Cardiac muscle cell (in vitro differentiated cells and primary cell): ENCODE results near the gene HECW1. TPM values are rescaled to one million over a fixed set of nuclear protein-coding genes. Genes with fewer than 3 reads are reported as not detected.

Experiments
- DNase-seq, 2 donors: peaks; one replicate each; pipeline versions ENCODE4 v3.0.0 to v3.0.0-alpha.2; 2010 to 2017; ENCODE audit warnings: low read depth in 1 of 2, low spot score in 1 of 2
- H3K27ac ChIP-seq: fragments of 200-600 bp; sonication (generic); 2 replicates; pipeline ENCODE4 v1.5.1; 2016
- H3K27me3 ChIP-seq: fragments of 200-600 bp; sonication (generic); 2 replicates; pipeline ENCODE4 v1.6.0; 2016; ENCODE audit warnings: control low read depth
- H3K36me3 ChIP-seq: fragments of 200-600 bp; sonication (generic); 2 replicates; pipeline ENCODE4 v1.5.1; 2016; ENCODE audit warnings: control low read depth
- H3K4me1 ChIP-seq: fragments of 200-600 bp; sonication (generic); 2 replicates; pipeline ENCODE4 v1.8.1; 2017; ENCODE audit warnings: low read depth, mild to moderate bottlenecking, mixed run types
- H3K4me3 ChIP-seq: fragments of 200-600 bp; sonication (generic); 2 replicates; pipeline ENCODE4 v1.5.1; 2016; ENCODE audit warnings: mild to moderate bottlenecking
- H3K9me3 ChIP-seq: fragments of 200-600 bp; sonication (generic); 2 replicates; pipeline ENCODE4 v1.5.1; 2017; ENCODE audit warnings: low read depth, mild to moderate bottlenecking, control low read depth
- polyA plus RNA-seq: library from polyadenylated mRNA; unstranded; fragments of >200 nt; fragmentation: Nextera tagmentation; extraction: Ambion mirVana; gene quantifications from 2 replicates; pipeline ENCODE4 v1.2.1, GENCODE V29; 2016
- total RNA-seq: library from RNA; depleted of rRNA; stranded (reverse); fragments of >200 nt; gene quantifications from 2 replicates; pipeline ENCODE4 v1.2.3, GENCODE V29; 2016
- TF ChIP-seq, protein P1 (sequence below): IDR thresholded peaks from 2 replicates; pipeline ENCODE4 v1.5.1; 2012; ENCODE audit warnings: low read depth, mild to moderate bottlenecking, low read length

HECW1 gene
- total and polyA plus RNA-seq, 2 experiments from 2014 or later, result 0.06 to 0.13 TPM

DNA sequence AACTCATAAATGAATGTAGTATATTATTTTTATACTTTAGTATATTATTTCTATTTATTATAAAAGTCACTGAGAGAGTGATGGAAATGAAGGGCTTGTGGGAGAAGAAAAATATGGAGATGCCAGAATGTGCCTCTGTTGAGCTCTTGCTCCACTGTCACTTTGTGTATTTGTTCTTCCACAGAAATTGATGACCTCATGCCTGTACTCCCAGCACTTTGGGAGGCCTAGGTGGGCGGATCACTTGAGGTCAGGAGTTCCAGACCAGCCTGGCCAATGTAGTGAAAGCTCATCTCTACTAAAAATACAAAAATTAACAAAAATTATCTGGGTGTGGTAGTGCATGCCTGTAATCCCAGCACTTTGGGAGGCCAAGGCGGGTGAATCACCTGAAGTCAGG lies 394.0 kb downstream of the HECW1 start:
- TF ChIP-seq, protein P1, sequence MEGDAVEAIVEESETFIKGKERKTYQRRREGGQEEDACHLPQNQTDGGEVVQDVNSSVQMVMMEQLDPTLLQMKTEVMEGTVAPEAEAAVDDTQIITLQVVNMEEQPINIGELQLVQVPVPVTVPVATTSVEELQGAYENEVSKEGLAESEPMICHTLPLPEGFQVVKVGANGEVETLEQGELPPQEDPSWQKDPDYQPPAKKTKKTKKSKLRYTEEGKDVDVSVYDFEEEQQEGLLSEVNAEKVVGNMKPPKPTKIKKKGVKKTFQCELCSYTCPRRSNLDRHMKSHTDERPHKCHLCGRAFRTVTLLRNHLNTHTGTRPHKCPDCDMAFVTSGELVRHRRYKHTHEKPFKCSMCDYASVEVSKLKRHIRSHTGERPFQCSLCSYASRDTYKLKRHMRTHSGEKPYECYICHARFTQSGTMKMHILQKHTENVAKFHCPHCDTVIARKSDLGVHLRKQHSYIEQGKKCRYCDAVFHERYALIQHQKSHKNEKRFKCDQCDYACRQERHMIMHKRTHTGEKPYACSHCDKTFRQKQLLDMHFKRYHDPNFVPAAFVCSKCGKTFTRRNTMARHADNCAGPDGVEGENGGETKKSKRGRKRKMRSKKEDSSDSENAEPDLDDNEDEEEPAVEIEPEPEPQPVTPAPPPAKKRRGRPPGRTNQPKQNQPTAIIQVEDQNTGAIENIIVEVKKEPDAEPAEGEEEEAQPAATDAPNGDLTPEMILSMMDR, result no peak
- no peak overlapping the region for H3K4me3 ChIP-seq
- H3K27me3 ChIP-seq, result no peaks in the 10 kb centered on the region
- H3K4me1 ChIP-seq, result no peaks in the 10 kb centered on the region
- no peaks in the 10 kb centered on the region for H3K36me3 ChIP-seq
- DNase-seq, result no peak
- no peaks in the 10 kb centered on the region for H3K9me3 ChIP-seq
- no peak overlapping the region for H3K27ac ChIP-seq

DNA sequence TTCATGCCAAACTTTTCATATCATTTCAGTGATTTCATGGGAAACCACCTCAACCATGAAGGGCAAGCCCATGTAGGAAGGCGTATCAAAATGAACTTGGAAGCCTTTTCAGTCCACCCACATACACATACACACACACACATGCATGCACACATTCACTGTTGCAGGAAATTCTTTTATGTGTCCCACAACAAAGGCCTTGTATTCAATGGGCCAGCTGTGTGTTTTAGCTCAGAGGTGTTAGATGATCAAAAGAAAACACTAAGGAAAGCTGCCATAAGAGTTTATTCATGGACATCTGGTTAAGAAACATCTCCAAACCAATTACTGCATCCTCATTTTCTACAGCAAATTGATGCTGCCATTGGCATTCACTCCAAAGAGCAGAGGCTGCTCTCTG lies 396.0 kb downstream of the HECW1 start:
- TF ChIP-seq, protein P1, result no peak
- DNase-seq, result no peak
- H3K27me3 ChIP-seq, result no peaks in the 10 kb centered on the region
- H3K36me3 ChIP-seq, result no peaks in the 10 kb centered on the region
- no peak overlapping the region for H3K27ac ChIP-seq
- no peak overlapping the region for H3K4me3 ChIP-seq
- peaks cover 13% of the 10 kb centered on the region for H3K4me1 ChIP-seq
- H3K9me3 ChIP-seq, result no peaks in the 10 kb centered on the region

DNA sequence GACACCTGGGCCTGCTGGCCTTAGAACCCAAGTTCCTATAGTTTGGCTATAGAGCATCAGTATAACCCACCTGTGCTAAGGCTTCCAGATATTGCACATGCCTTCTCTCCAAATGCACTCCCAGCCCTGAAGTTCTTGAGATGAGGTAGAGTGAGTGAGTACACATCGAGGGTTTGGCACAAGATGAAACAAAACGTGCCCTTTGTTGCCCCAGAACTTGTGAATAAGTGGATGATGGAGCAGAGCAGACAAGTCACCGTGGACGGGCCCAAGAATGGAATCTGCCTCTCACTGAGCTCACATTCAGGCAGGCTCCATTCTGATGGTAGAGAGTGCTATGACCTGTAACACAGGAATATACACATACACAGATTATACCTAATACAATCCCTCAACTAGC lies 397.5 kb downstream of the HECW1 start:
- Histone ChIP-seq H3K27me3 (no peaks in the 10 kb centered on the region), H3K4me3 (no peak overlapping the region), H3K9me3 (no peaks in the 10 kb centered on the region), H3K36me3 (no peaks in the 10 kb centered on the region), H3K4me1 (peaks cover 16% of the 10 kb centered on the region), H3K27ac (no peak overlapping the region)
- DNase-seq, result no peak
- TF ChIP-seq, protein P1, result no peak

DNA sequence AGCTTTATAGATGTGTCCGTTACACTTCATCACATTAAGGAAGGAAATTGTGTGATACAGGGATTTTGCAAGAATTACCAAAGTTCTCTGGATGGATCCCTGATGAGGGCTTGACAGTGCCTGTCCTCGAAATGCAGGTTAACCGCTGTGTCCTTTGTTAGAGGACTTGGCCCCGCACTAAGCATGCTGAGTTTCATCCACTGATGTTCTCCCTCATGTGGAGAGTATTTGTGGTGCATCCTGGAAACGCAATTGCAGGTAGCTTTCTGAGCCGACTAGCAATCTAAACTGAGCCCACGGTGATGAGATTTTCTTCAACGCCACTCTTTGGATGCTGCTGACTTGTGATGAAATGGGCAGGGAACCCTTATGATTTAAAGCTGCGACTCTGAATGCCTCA lies 398.6 kb downstream of the HECW1 start:
- Histone ChIP-seq H3K9me3 (no peaks in the 10 kb centered on the region), H3K4me3 (no peak overlapping the region), H3K36me3 (no peaks in the 10 kb centered on the region), H3K27ac (no peak overlapping the region), H3K27me3 (no peaks in the 10 kb centered on the region), H3K4me1 (peaks cover 16% of the 10 kb centered on the region)
- DNase-seq, result no peak
- TF ChIP-seq, protein P1, result no peak

DNA sequence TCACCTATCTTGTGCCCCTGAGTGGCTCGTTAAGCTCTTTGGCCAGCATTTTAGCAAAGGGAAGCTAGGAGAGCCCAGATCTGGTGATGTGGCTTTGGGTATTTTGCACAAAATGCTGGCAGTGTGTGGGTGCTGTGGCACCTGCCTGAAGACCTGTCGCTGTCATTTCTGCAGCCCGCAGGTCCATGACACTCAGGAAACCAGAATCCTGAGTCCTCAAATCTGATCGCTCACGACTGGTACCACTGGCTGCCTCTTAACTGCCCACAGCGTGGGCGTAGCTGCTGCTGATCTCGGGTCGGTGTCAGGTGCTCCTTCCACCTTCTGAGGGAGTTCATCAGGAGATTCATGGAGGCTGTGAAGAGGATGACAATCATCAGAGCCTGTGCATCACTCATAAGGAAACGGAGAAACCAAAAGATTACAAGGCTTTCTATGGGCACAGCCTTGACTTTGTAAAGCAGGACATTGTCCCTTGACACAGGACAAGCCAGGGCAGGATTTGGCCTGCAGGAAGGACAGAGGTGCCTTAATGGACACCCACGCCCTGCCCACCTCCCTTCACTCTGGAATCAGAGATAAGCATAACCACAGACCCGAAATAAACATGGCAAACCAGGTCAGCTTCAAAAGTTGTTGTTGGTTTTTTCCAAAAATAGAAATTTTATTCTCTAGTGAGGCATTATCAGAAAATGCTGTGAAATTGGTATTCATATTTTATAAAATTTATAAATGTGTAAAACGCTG lies 399.5 kb downstream of the HECW1 start:
- Histone ChIP-seq H3K4me3 (no peak overlapping the region), H3K27me3 (no peaks in the 10 kb centered on the region), H3K36me3 (no peaks in the 10 kb centered on the region)

More for the DNA sequence above, 399.5 kb downstream of the HECW1 start:
- TF ChIP-seq, protein P1, result no peak
- no peak for DNase-seq
- H3K4me1 ChIP-seq, result peaks cover 16% of the 10 kb centered on the region
- H3K9me3 ChIP-seq, result no peaks in the 10 kb centered on the region
- H3K27ac ChIP-seq, result no peak overlapping the region
